OCI-LY1 (cell line): Measurements from ENCODE around the gene TEDC1.

ENCODE experiments used
- H2AFZ ChIP-seq: fragments of 200-600 bp; sonication (generic), shearing (Covaris generic); 2 replicates; pipeline ENCODE4 v1.6.0; 2014; ENCODE audit warnings: antibody characterized with exemption, mild to moderate bottlenecking, low read length
- H3F3A ChIP-seq: fragments of 200-600 bp; sonication (generic), shearing (Covaris generic); 2 replicates; pipeline ENCODE4 v1.6.0; 2014; ENCODE audit warnings: mild to moderate bottlenecking, antibody characterized with exemption, low read length, moderate library complexity; ENCODE audit not compliant: insufficient read depth
- H3K27ac ChIP-seq: fragments of 200-600 bp; sonication (generic); 2 replicates; pipeline ENCODE4 v1.5.1; 2014; ENCODE audit warnings: low read length, mixed run types, mild to moderate bottlenecking, low read depth; ENCODE audit not compliant: poor library complexity, severe bottlenecking
- H3K27me3 ChIP-seq: fragments of 200-600 bp; sonication (generic); 2 replicates; pipeline ENCODE4 v1.6.0; 2014; ENCODE audit warnings: antibody characterized with exemption, mild to moderate bottlenecking, low read length, moderate library complexity; ENCODE audit not compliant: insufficient read depth
- H3K36me3 ChIP-seq: fragments of 200-600 bp; sonication (generic); 2 replicates; pipeline ENCODE4 v1.6.1; 2014; ENCODE audit warnings: mild to moderate bottlenecking, antibody characterized with exemption, low read length, moderate library complexity, mixed read lengths; ENCODE audit not compliant: insufficient read depth
- H3K4me1 ChIP-seq: fragments of 200-600 bp; sonication (generic); 2 replicates; pipeline ENCODE4 v1.5.1; 2014; ENCODE audit warnings: mild to moderate bottlenecking, low read length, moderate library complexity; ENCODE audit not compliant: insufficient read depth, severe bottlenecking
- H3K4me2 ChIP-seq: fragments of 200-600 bp; sonication (generic), shearing (Covaris generic); 2 replicates; pipeline ENCODE4 v1.6.1; 2014; ENCODE audit warnings: low read length
- H3K4me3 ChIP-seq: fragments of 200-600 bp; sonication (generic); 2 replicates; pipeline ENCODE4 v1.5.1; 2014; ENCODE audit warnings: low read length, low read depth, mild to moderate bottlenecking, mixed read lengths; ENCODE audit not compliant: poor library complexity, severe bottlenecking
- H3K79me2 ChIP-seq: fragments of 200-600 bp; shearing (Covaris generic); 2 replicates; pipeline ENCODE4 v1.6.1; 2016; ENCODE audit warnings: mixed run types, low read length, mixed read lengths; ENCODE audit not compliant: insufficient read depth
- H3K9ac ChIP-seq: fragments of 200-600 bp; sonication (generic), shearing (Covaris generic); 2 replicates; pipeline ENCODE4 v1.6.1; 2014; ENCODE audit warnings: mild to moderate bottlenecking, low read length, mixed read lengths
- H3K9me2 ChIP-seq: fragments of 200-600 bp; sonication (generic), shearing (Covaris generic); 2 replicates; pipeline ENCODE4 v1.6.1; 2014; ENCODE audit warnings: low read depth, mild to moderate bottlenecking, low read length, mixed read lengths
- H3K9me3 ChIP-seq: fragments of 200-600 bp; shearing (Covaris generic); 2 replicates; pipeline ENCODE4 v1.6.1; 2014; ENCODE audit warnings: low read length, mixed read lengths
- H4K20me1 ChIP-seq: fragments of 200-600 bp; sonication (generic), shearing (Covaris generic); 2 replicates; pipeline ENCODE4 v1.6.0; 2016; ENCODE audit warnings: mild to moderate bottlenecking, low read length; ENCODE audit not compliant: insufficient read depth
- CTCF ChIP-seq: fragments of 200-600 bp; sonication (generic), shearing (Covaris generic); IDR thresholded peaks from 2 replicates; pipeline ENCODE4 v1.5.1; 2017; ENCODE audit warnings: mild to moderate bottlenecking, antibody characterized with exemption, low read length, moderate library complexity, mixed read lengths
- EZH2 ChIP-seq: fragments of 200-600 bp; sonication (generic), shearing (Covaris generic); IDR thresholded peaks from 2 replicates; pipeline ENCODE4 v1.8.0; 2017; ENCODE audit warnings: borderline replicate concordance, mixed run types, mild to moderate bottlenecking, antibody characterized with exemption, low read length, moderate library complexity, mixed read lengths

The TEDC1 gene

GRCh38 chr14:105455766-105456660 is 35.0 kb upstream of the TEDC1 start:
- Histone ChIP-seq H4K20me1 (no peaks in the 10 kb centered on the region), H3K79me2 (no peaks in the 10 kb centered on the region), H3K9me3 (no peaks in the 10 kb centered on the region), H3K4me1 (no peaks in the 10 kb centered on the region), H3K9me2 (no peaks in the 10 kb centered on the region), H3K9ac (no peak overlapping the region), H3K27me3 (no peaks in the 10 kb centered on the region), H3F3A (no peaks in the 10 kb centered on the region), H3K36me3 (peaks cover 83% of the 10 kb centered on the region), H3K4me3 (no peak overlapping the region), H2AFZ (no peak overlapping the region), H3K27ac (no peak overlapping the region), H3K4me2 (no peak overlapping the region)
- TF ChIP-seq EZH2 (no peak), CTCF (no peak)

- peaks cover 86% of the 10 kb centered on the region for H3K36me3 ChIP-seq
- H3K27ac ChIP-seq, result no peak overlapping the region
- no peaks in the 10 kb centered on the region for H3F3A ChIP-seq
- no peaks in the 10 kb centered on the region for H3K27me3 ChIP-seq
- H4K20me1 ChIP-seq, result no peaks in the 10 kb centered on the region
- H3K9me3 ChIP-seq, result no peaks in the 10 kb centered on the region
- no peaks in the 10 kb centered on the region for H3K79me2 ChIP-seq
- no peak overlapping the region for H3K4me3 ChIP-seq
- H2AFZ ChIP-seq, result no peak overlapping the region
- no peak overlapping the region for H3K9ac ChIP-seq
- H3K9me2 ChIP-seq, result no peaks in the 10 kb centered on the region
- no peak overlapping the region for H3K4me2 ChIP-seq
- TF ChIP-seq EZH2, result no peak
- TF ChIP-seq CTCF, result no peak
- no peaks in the 10 kb centered on the region for H3K4me1 ChIP-seq
These were observed 34.1 kb upstream of the TEDC1 start for GRCh38 chr14:105456736-105457617.

- no peaks in the 10 kb centered on the region for H3K4me1 ChIP-seq
- H3K36me3 ChIP-seq, result peaks cover 84% of the 10 kb centered on the region
- no peaks in the 10 kb centered on the region for H3K9me2 ChIP-seq
- H3K27ac ChIP-seq, result no peak overlapping the region
- no peak for TF ChIP-seq CTCF
- TF ChIP-seq EZH2, result no peak
- no peak overlapping the region for H3K4me3 ChIP-seq
- no peak overlapping the region for H3K9ac ChIP-seq
- H3F3A ChIP-seq, result no peaks in the 10 kb centered on the region
- H3K9me3 ChIP-seq, result no peaks in the 10 kb centered on the region
- H3K79me2 ChIP-seq, result no peaks in the 10 kb centered on the region
- no peak overlapping the region for H3K4me2 ChIP-seq
- no peaks in the 10 kb centered on the region for H3K27me3 ChIP-seq
- no peak overlapping the region for H2AFZ ChIP-seq
- no peaks in the 10 kb centered on the region for H4K20me1 ChIP-seq
These were observed 33.0 kb upstream of the TEDC1 start for GRCh38 chr14:105458010-105458409.
